SH-SY5Y (cell line): ENCODE data around the gene MYPOP.

Experiments
- GATA2 ChIP-seq: IDR thresholded peaks from 2 replicates; pipeline ENCODE4 v1.6.1; 2011; ENCODE audit warnings: mild to moderate bottlenecking, low read depth, low read length
- GATA3 ChIP-seq: IDR thresholded peaks from 2 replicates; pipeline ENCODE4 v1.6.1; 2011; ENCODE audit warnings: low read depth, mild to moderate bottlenecking, low read length, moderate library complexity

- TF ChIP-seq GATA2: peak; percentile 85
- no peak for TF ChIP-seq GATA3
Observed at GRCh38 chr19:45862271-45862563, 40.2 kb downstream of the MYPOP start.
